GM20000 (cell line): ENCODE results near the gene LRCH1.

ENCODE experiments used
- DNase-seq: peaks from one replicate; pipeline ENCODE4 v3.0.0; 2012; ENCODE audit warnings: low spot score
- TF ChIP-seq, protein P1 (sequence below): IDR thresholded peaks from 2 replicates; pipeline ENCODE4 v1.5.1; 2012; ENCODE audit warnings: mild to moderate bottlenecking, control low read depth; ENCODE audit errors: extremely low read depth, missing control alignments

The LRCH1 gene

GRCh38 chr13:46561691-46562090 is 8.7 kb downstream of the LRCH1 start:
- no peak for DNase-seq
- TF ChIP-seq, protein P1, sequence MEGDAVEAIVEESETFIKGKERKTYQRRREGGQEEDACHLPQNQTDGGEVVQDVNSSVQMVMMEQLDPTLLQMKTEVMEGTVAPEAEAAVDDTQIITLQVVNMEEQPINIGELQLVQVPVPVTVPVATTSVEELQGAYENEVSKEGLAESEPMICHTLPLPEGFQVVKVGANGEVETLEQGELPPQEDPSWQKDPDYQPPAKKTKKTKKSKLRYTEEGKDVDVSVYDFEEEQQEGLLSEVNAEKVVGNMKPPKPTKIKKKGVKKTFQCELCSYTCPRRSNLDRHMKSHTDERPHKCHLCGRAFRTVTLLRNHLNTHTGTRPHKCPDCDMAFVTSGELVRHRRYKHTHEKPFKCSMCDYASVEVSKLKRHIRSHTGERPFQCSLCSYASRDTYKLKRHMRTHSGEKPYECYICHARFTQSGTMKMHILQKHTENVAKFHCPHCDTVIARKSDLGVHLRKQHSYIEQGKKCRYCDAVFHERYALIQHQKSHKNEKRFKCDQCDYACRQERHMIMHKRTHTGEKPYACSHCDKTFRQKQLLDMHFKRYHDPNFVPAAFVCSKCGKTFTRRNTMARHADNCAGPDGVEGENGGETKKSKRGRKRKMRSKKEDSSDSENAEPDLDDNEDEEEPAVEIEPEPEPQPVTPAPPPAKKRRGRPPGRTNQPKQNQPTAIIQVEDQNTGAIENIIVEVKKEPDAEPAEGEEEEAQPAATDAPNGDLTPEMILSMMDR, result no peak

- no peak for DNase-seq
- TF ChIP-seq, protein P1, result no peak
Measured at GRCh38 chr13:46562152-46562551, 9.2 kb downstream of the LRCH1 start.

DNA sequence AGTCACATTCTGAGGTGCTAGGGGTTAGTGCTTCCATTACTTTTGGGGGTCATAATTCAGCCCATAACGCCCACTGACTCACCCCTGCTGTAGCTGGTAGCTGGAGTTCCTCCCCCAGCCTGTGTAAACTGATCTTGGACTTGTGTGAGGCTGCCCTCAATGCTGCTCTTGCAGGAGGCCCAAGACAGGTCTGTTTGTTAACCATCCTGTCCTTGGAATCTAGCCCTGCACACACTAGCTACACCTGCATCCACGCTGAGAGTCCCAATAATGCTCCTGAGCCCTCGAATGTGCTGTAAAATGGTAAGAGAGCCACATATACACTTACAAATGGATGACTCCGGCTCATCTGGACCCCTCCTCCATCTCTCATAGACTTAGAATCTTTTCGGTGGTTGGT is 9.6 kb downstream of the LRCH1 start:
- TF ChIP-seq, protein P1, result no peak
- no peak for DNase-seq

GRCh38 chr13:46565808-46566750 is 13.1 kb downstream of the LRCH1 start:
- TF ChIP-seq, protein P1, result no peak
- no peak for DNase-seq

DNA sequence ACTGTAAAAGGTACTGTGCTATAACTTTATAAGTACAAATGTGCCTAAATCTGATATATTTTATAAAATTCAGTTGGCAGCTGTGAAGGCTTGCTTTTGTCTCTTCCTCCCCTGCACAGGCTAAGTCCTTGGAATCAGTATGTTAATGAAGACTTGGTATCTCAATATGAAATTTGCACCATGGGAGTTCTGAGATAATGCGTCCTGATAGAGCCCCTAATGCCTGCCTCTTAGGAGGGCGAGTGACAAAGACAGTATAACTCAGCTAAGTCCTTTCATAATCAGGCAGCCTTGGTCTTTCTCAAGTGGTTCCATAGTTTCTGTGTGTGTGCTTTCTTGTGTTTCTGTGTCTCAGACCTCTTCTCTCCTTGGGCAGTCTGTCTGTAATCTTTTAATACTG is 14.7 kb downstream of the LRCH1 start:
- TF ChIP-seq, protein P1, result no peak
- no peak for DNase-seq

DNA sequence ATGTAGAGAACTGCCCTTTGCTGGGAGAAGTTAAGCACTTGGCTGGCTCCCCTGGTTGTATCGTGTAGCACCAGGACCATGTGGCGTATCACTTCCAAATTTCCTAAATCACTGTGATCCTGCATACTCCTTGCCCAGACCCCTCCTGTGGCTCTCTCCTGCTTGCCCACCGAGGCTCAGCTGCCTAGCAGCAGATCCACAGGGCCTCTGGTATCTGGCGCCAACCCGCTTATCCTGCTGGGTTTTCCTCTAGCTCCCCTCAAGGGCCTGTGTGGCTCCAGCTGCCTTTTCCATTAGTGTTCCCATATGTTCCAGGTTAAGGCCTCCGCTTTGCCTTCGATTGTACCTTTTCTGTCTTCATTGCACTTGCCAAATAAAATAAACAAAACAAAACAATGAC is 16.5 kb downstream of the LRCH1 start:
- no peak for DNase-seq
- TF ChIP-seq, protein P1, result no peak

DNA sequence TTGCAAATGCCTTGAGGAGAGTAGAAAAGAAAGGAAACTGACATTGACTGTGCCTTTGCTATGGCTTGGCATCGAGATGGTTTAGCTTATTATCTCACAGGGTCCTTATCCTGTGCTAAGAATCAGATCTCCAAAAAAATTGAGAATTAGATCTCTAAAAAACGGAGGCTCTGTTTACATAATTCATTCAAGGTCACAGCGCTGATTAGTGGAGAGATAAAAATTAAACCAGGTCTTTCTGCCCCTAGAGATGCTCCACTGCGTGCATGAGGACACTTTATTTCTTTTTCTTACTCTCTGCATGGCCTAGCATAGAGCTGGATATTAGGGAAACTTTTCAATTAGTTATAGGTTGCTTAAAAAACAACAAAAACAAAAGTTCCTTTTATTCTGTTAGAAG is 17.3 kb downstream of the LRCH1 start:
- DNase-seq, result no peak
- TF ChIP-seq, protein P1, result no peak
